HCT116 (cell line): ENCODE measurements around the gene CCDC197. TPM values are rescaled to one million over a fixed set of nuclear protein-coding genes. Genes with fewer than 3 reads are reported as not detected.

Experiments
- ATAC-seq: fragments of 200-7000 bp; cut with Tn5 transposase; 2 replicates; pipeline ENCODE4 v1.9.1; 2020; ENCODE audit warnings: mild to moderate bottlenecking, moderate library complexity
- BruUV-seq: library from RNA; stranded (reverse); fragments of 400-500 nt; replicated peaks from 2 replicates; lab custom pipeline; 2021; lab: Mats Ljungman, UMichigan
- CTCF ChIA-PET: fragments of 300-600 bp; sonication (Branson Sonifier 250); formaldehyde crosslinking; loops from one replicate; lab custom pipeline; 2021; ENCODE audit warnings: antibody characterized with exemption; lab: Charles Lee
- POLR2A ChIA-PET: fragments of 300-600, 350-600 bp; sonication (Branson Sonifier 250); formaldehyde crosslinking; loops from one replicate; lab custom pipeline; 2021; ENCODE audit warnings: antibody characterized with exemption; lab: Charles Lee
- RAD21 ChIA-PET, 2 experiments: fragments of 300-600 bp; sonication (Branson Sonifier 250); formaldehyde crosslinking; loops; one replicate each; lab custom pipeline; 2023; ENCODE audit warnings: low total read pairs in 2 of 2; ENCODE audit not compliant: uncharacterized antibody in 2 of 2, unreplicated experiment in 2 of 2, low non-redundant PET in 1 of 2; lab: Charles Lee
- DNase-seq: peaks from one replicate; pipeline ENCODE4 v3.0.0-alpha.2; 2010; ENCODE audit warnings: low read depth, low spot score
- H2AFZ ChIP-seq: fragments of 200-600 bp; shearing (Covaris generic), sonication (generic); 2 replicates; pipeline ENCODE4 v1.6.1; 2017; ENCODE audit warnings: low read depth, mixed run types, mixed read lengths, antibody characterized with exemption, low read length; ENCODE audit not compliant: poor library complexity, severe bottlenecking
- H3K27ac ChIP-seq: 2 replicates; pipeline ENCODE4 v1.5.1; 2012; ENCODE audit warnings: low read depth, low read length
- H3K27me3 ChIP-seq: fragments of 200-600 bp; sonication (generic); 2 replicates; pipeline ENCODE4 v1.6.1; 2016; ENCODE audit warnings: mixed run types, low read length, mixed read lengths; ENCODE audit not compliant: insufficient read depth
- H3K36me3 ChIP-seq, 2 experiments: fragments of 200-500 bp in 1 of 2; fragments of 200-600 bp in 1 of 2; sonication (Bioruptor generic) in 1 of 2; sonication (generic) in 1 of 2; 2 replicates each; pipeline versions ENCODE4 v1.5.1 to v1.6.1; 2014 to 2016; ENCODE audit warnings: low read length in 2 of 2, inconsistent platforms in 1 of 2, mixed read lengths in 1 of 2, mixed run types in 1 of 2; ENCODE audit not compliant: insufficient read depth in 2 of 2, control insufficient read depth in 1 of 2
- H3K4me1 ChIP-seq, 2 experiments: fragments of 200-600 bp in 1 of 2; sonication (generic) in 1 of 2; 2 replicates each; pipeline versions ENCODE4 v1.5.1 to v1.6.1; 2012 to 2017; ENCODE audit warnings: low read length in 2 of 2, inconsistent platforms in 1 of 2, mild to moderate bottlenecking in 1 of 2, mixed read lengths in 1 of 2, mixed run types in 1 of 2, moderate library complexity in 1 of 2; ENCODE audit not compliant: insufficient read depth in 2 of 2, control insufficient read depth in 1 of 2
- H3K4me2 ChIP-seq: fragments of 200-600 bp; sonication (generic); 2 replicates; pipeline ENCODE4 v1.6.1; 2017; ENCODE audit warnings: mixed run types, low read length, mixed read lengths
- H3K4me3 ChIP-seq, 2 experiments: fragments of 200-600 bp in 1 of 2; sonication (generic) in 1 of 2; replicated peaks in 1 of 2; 2 replicates each; pipeline ENCODE4 v1.5.1; 2011 to 2016; ENCODE audit warnings: low read length in 2 of 2, control low read depth in 1 of 2, low read depth in 1 of 2, mild to moderate bottlenecking in 1 of 2, mixed read lengths in 1 of 2, mixed run types in 1 of 2
- H3K79me2 ChIP-seq: fragments of 200-600 bp; sonication (generic); 2 replicates; pipeline ENCODE4 v1.6.1; 2017; ENCODE audit warnings: mild to moderate bottlenecking, mixed run types, low read length, moderate library complexity, mixed read lengths; ENCODE audit not compliant: insufficient read depth
- H3K9ac ChIP-seq: fragments of 200-600 bp; sonication (generic); 2 replicates; pipeline ENCODE4 v1.6.1; 2016; ENCODE audit warnings: low read length, mixed read lengths
- H3K9me2 ChIP-seq: fragments of 200-600 bp; sonication (generic), shearing (Covaris generic); 2 replicates; pipeline ENCODE4 v1.6.1; 2017; ENCODE audit warnings: mixed run types, mild to moderate bottlenecking, moderate library complexity; ENCODE audit not compliant: insufficient read depth
- H3K9me3 ChIP-seq, 2 experiments: fragments of 200-500 bp in 1 of 2; fragments of 200-600 bp in 1 of 2; sonication (Bioruptor generic) in 1 of 2; sonication (generic) in 1 of 2; 2 replicates each; pipeline ENCODE4 v1.6.1; 2014 to 2017; ENCODE audit warnings: low read length in 2 of 2, mixed read lengths in 2 of 2, inconsistent platforms in 1 of 2, low read depth in 1 of 2, mild to moderate bottlenecking in 1 of 2, mixed run types in 1 of 2, moderate library complexity in 1 of 2; ENCODE audit not compliant: control insufficient read depth in 1 of 2, insufficient read depth in 1 of 2
- H4K20me1 ChIP-seq: fragments of 200-600 bp; sonication (generic), shearing (Covaris generic); 2 replicates; pipeline ENCODE4 v1.6.1; 2017; ENCODE audit warnings: mixed run types, mild to moderate bottlenecking, moderate library complexity; ENCODE audit not compliant: insufficient read depth
- EZH2phosphoT487 ChIP-seq: fragments of 200-600 bp; IDR thresholded peaks from 2 replicates; pipeline ENCODE4 v1.6.1; 2018; ENCODE audit warnings: antibody characterized with exemption, borderline replicate concordance
- SIN3A ChIP-seq: IDR thresholded peaks from 2 replicates; pipeline ENCODE4 v1.6.1; 2012; ENCODE audit warnings: low read depth
- SP1 ChIP-seq: IDR thresholded peaks from 2 replicates; pipeline ENCODE4 v1.6.1; 2012; ENCODE audit warnings: low read depth
- YY1 ChIP-seq: IDR thresholded peaks from 2 replicates; pipeline ENCODE4 v1.6.1; 2011; ENCODE audit warnings: low read length, low read depth, moderate library complexity, mild to moderate bottlenecking; ENCODE audit not compliant: insufficient replicate concordance; ENCODE audit errors: extremely low read depth
- ZNF274 ChIP-seq: fragments of 200-500 bp; sonication (Bioruptor generic); IDR thresholded peaks from 2 replicates; pipeline ENCODE4 v1.6.1; 2014; ENCODE audit warnings: mild to moderate bottlenecking, low read depth, low read length, inconsistent platforms
- intact Hi-C: fragments of 100-400 bp; cut with micrococcal nuclease; formaldehyde crosslinking; loops from 2 replicates; pipeline ENCODE4 v1.10.0; 2022
- total RNA-seq: library from RNA; stranded (reverse); gene quantifications from one replicate; pipeline ENCODE4 v1.2.1, GENCODE V29; 2021; ENCODE audit not compliant: unreplicated experiment

The CCDC197 gene
- total RNA-seq, 1 experiment from 2014 or later, result not detected

- no peaks in the 10 kb centered on the region for H3K9me2 ChIP-seq
- H4K20me1 ChIP-seq, result no peaks in the 10 kb centered on the region
- ATAC-seq (no peak), DNase-seq (no peak)
- ChIA-PET CTCF (no interaction called here), POLR2A (no interaction called here), RAD21 (no interaction called here)
- no peaks in the 10 kb centered on the region for H3K79me2 ChIP-seq
- no peak overlapping the region for H3K4me3 ChIP-seq
- no peak for TF ChIP-seq ZNF274
- no peak for TF ChIP-seq EZH2phosphoT487
- no peak for TF ChIP-seq YY1
- H3K4me1 ChIP-seq, result peaks cover 0 to under 1% of the 10 kb centered on the region in 2 experiments; a peak in 2 of 4 replicates
- BruUV-seq, result no TSS peak
- H3K4me2 ChIP-seq, result no peak overlapping the region
- no peak overlapping the region for H2AFZ ChIP-seq
- H3K27ac ChIP-seq, result no peak overlapping the region
- intact Hi-C loops, result no loop called here
- H3K36me3 ChIP-seq, result peaks cover 0 to 4% of the 10 kb centered on the region in 2 experiments; a peak in 3 of 4 replicates
- no peaks in the 10 kb centered on the region for H3K27me3 ChIP-seq
- H3K9me3 ChIP-seq, result no peaks in the 10 kb centered on the region
- H3K9ac ChIP-seq, result no peak overlapping the region
These were observed 44.6 kb downstream of the CCDC197 start for GRCh38 chr14:94041551-94042346.

GRCh38 chr14:94042433-94043091, 45.5 kb downstream of the CCDC197 start:
- TF ChIP-seq ZNF274 (no peak), SP1 (no peak), SIN3A (no peak)
- H3K9me2 ChIP-seq, result no peaks in the 10 kb centered on the region
- H3K9ac ChIP-seq, result no peak overlapping the region
- H3K4me3 ChIP-seq, result no peak overlapping the region
- intact Hi-C loops, result no loop called here
- H3K79me2 ChIP-seq, result no peaks in the 10 kb centered on the region
- BruUV-seq, result no TSS peak
- ChIA-PET RAD21 (no interaction called here), CTCF (no interaction called here), POLR2A (no interaction called here)
- peaks cover 0 to 8% of the 10 kb centered on the region in 2 experiments; a peak in 3 of 4 replicates for H3K36me3 ChIP-seq
- no peaks in the 10 kb centered on the region for H4K20me1 ChIP-seq
- H3K4me2 ChIP-seq, result no peak overlapping the region
- no peaks in the 10 kb centered on the region for H3K4me1 ChIP-seq
- ATAC-seq, result no peak
- no peak overlapping the region for H3K27ac ChIP-seq
- H3K27me3 ChIP-seq, result no peaks in the 10 kb centered on the region
- no peaks in the 10 kb centered on the region for H3K9me3 ChIP-seq
- no peak overlapping the region for H2AFZ ChIP-seq
- no peak for DNase-seq
